Measurements from ENCODE around the gene ALPK1.
"Not testable (repeated sequence)": the region's sequence is repeated elsewhere in the genome, so short reads cannot be mapped to it uniquely, and the experiment has no call there.

- not testable (repeated sequence) for TF ChIP-seq CTCF (IDR thresholded peaks at IDR 0.05; ENCODE audit: low read depth, low read length, missing input control); GABPA (IDR thresholded peaks at IDR 0.05 in 1 of 2, conservative IDR thresholded peaks at IDR 0.05 in 1 of 2); REST (IDR thresholded peaks at IDR 0.05); YY1 (IDR thresholded peaks at IDR 0.05); HNF4G (IDR thresholded peaks at IDR 0.05); RXRA (IDR thresholded peaks at IDR 0.05); MAX (IDR thresholded peaks at IDR 0.05); SP1 (IDR thresholded peaks at IDR 0.05); RAD21 (IDR thresholded peaks at IDR 0.05)
Observed at GRCh38 chr4:112309263-112309791, 12.2 kb downstream of the ALPK1 start.
